Measurements from ENCODE around the gene ZKSCAN1.
"Not testable (repeated sequence)": the region's sequence is repeated elsewhere in the genome, so short reads cannot be mapped to it uniquely, and the experiment has no call there.

Gene ZKSCAN1

GRCh38 chr7:99976626-99977025 lies 38.8 kb upstream of the ZKSCAN1 start:
- no peak overlapping the region for H3K27ac ChIP-seq (ENCODE audit: low read depth, low read length, poor library complexity, severe bottlenecking)
- no peak overlapping the region for H3K4me2 ChIP-seq (ENCODE audit: low read length)
- H3K27me3 ChIP-seq (ENCODE audit: insufficient read depth, low read length): no peaks in the 10 kb centered on the region
- no peaks in the 10 kb centered on the region for H3K9me3 ChIP-seq (ENCODE audit: low read length)
- H3F3A ChIP-seq (ENCODE audit: insufficient read depth, low read length): no peaks in the 10 kb centered on the region
- H3K9ac ChIP-seq (ENCODE audit: low read length): no peak overlapping the region
- no peaks in the 10 kb centered on the region for H4K20me1 ChIP-seq (ENCODE audit: insufficient read depth, low read length)
- TF ChIP-seq CTCF (IDR thresholded peaks at IDR 0.05; ENCODE audit: low read length): no peak
- TF ChIP-seq EZH2 (IDR thresholded peaks at IDR 0.05; ENCODE audit: borderline replicate concordance, low read length): no peak
- no peaks in the 10 kb centered on the region for H3K79me2 ChIP-seq (ENCODE audit: insufficient read depth, low read length)
- H3K4me1 ChIP-seq (ENCODE audit: insufficient read depth, low read length, severe bottlenecking): peaks cover 9% of the 10 kb centered on the region
- no peak overlapping the region for H3K4me3 ChIP-seq (ENCODE audit: low read depth, low read length, poor library complexity, severe bottlenecking)
- H3K9me2 ChIP-seq (ENCODE audit: low read depth, low read length): no peaks in the 10 kb centered on the region
- H2AFZ ChIP-seq (ENCODE audit: low read length): no peak overlapping the region
- H3K36me3 ChIP-seq (ENCODE audit: insufficient read depth, low read length): no peaks in the 10 kb centered on the region

GRCh38 chr7:99979814-99980225 lies 35.6 kb upstream of the ZKSCAN1 start:
- not testable (repeated sequence) for H3K27me3 ChIP-seq (ENCODE audit: insufficient read depth, low read length); H3K27ac ChIP-seq (ENCODE audit: low read depth, low read length, poor library complexity, severe bottlenecking); H3K9ac ChIP-seq (ENCODE audit: low read length); H3K36me3 ChIP-seq (ENCODE audit: insufficient read depth, low read length); H3K4me1 ChIP-seq (ENCODE audit: insufficient read depth, low read length, severe bottlenecking); H3K4me3 ChIP-seq (ENCODE audit: low read depth, low read length, poor library complexity, severe bottlenecking); H3F3A ChIP-seq (ENCODE audit: insufficient read depth, low read length); H3K9me3 ChIP-seq (ENCODE audit: low read length); H3K9me2 ChIP-seq (ENCODE audit: low read depth, low read length); H2AFZ ChIP-seq (ENCODE audit: low read length); H4K20me1 ChIP-seq (ENCODE audit: insufficient read depth, low read length); H3K79me2 ChIP-seq (ENCODE audit: insufficient read depth, low read length)
- peak; percentile 73 for TF ChIP-seq CTCF (IDR thresholded peaks at IDR 0.05; ENCODE audit: low read length)
- peak overlapping the region; percentile 30; the same call in 1 of the 2 replicates for H3K4me2 ChIP-seq (ENCODE audit: low read length)

GRCh38 chr7:99980448-99980872 lies 34.9 kb upstream of the ZKSCAN1 start:
- H3F3A ChIP-seq (ENCODE audit: insufficient read depth, low read length): not testable (repeated sequence)

GRCh38 chr7:99981066-99981465 lies 34.3 kb upstream of the ZKSCAN1 start:
- H4K20me1 ChIP-seq (ENCODE audit: insufficient read depth, low read length); H3K36me3 ChIP-seq (ENCODE audit: insufficient read depth, low read length); H3K4me3 ChIP-seq (ENCODE audit: low read depth, low read length, poor library complexity, severe bottlenecking); H3K4me1 ChIP-seq (ENCODE audit: insufficient read depth, low read length, severe bottlenecking); H3K9ac ChIP-seq (ENCODE audit: low read length); H3K27me3 ChIP-seq (ENCODE audit: insufficient read depth, low read length); H3F3A ChIP-seq (ENCODE audit: insufficient read depth, low read length); H3K4me2 ChIP-seq (ENCODE audit: low read length); H3K9me3 ChIP-seq (ENCODE audit: low read length); H3K27ac ChIP-seq (ENCODE audit: low read depth, low read length, poor library complexity, severe bottlenecking); H2AFZ ChIP-seq (ENCODE audit: low read length); H3K9me2 ChIP-seq (ENCODE audit: low read depth, low read length); H3K79me2 ChIP-seq (ENCODE audit: insufficient read depth, low read length): not testable (repeated sequence)

More at GRCh38 chr7:99980448-99980872, 34.9 kb upstream of the ZKSCAN1 start:
- not testable (repeated sequence) for H3K27ac ChIP-seq (ENCODE audit: low read depth, low read length, poor library complexity, severe bottlenecking); H3K36me3 ChIP-seq (ENCODE audit: insufficient read depth, low read length); H3K9me2 ChIP-seq (ENCODE audit: low read depth, low read length); H3K9ac ChIP-seq (ENCODE audit: low read length); H3K27me3 ChIP-seq (ENCODE audit: insufficient read depth, low read length); H3K79me2 ChIP-seq (ENCODE audit: insufficient read depth, low read length); H3K9me3 ChIP-seq (ENCODE audit: low read length); H3K4me1 ChIP-seq (ENCODE audit: insufficient read depth, low read length, severe bottlenecking); H4K20me1 ChIP-seq (ENCODE audit: insufficient read depth, low read length); H3K4me2 ChIP-seq (ENCODE audit: low read length); H2AFZ ChIP-seq (ENCODE audit: low read length); H3K4me3 ChIP-seq (ENCODE audit: low read depth, low read length, poor library complexity, severe bottlenecking)

Measured in OCI-LY1 (cell line).